SK-N-SH (cell line): ENCODE measurements around the gene MFSD12. TPM values are rescaled to one million over a fixed set of nuclear protein-coding genes. Genes with fewer than 3 reads are reported as not detected.

Experiments used
- CTCF ChIA-PET: fragments of 300-600, 350-600 bp; formaldehyde crosslinking; extraction: SDS; loops from one replicate; lab custom pipeline; 2021; lab: Yijun Ruan, JAX
- POLR2A ChIA-PET: fragments of 350-600 bp; sonication (Branson Sonifier 250); formaldehyde crosslinking; extraction: SDS; loops from one replicate; lab custom pipeline; 2020; ENCODE audit warnings: antibody characterized with exemption, inconsistent platforms; lab: Yijun Ruan, JAX
- DNase-seq: peaks from one replicate; pipeline ENCODE4 v3.0.0; 2012
- H2AFZ ChIP-seq: fragments of 200-600 bp; sonication (generic); 2 replicates; pipeline ENCODE4 v1.8.1; 2016; ENCODE audit warnings: antibody characterized with exemption, mild to moderate bottlenecking, low read depth
- H3F3A ChIP-seq: fragments of 200-600 bp; sonication (generic); replicated peaks from 2 replicates; pipeline ENCODE3; 2016; ENCODE audit warnings: antibody characterized with exemption, mild to moderate bottlenecking; ENCODE audit not compliant: insufficient read depth
- H3K27ac ChIP-seq, 2 experiments: fragments of 200-500 bp in 1 of 2; fragments of 200-600 bp in 1 of 2; sonication (Bioruptor generic) in 1 of 2; sonication (generic), shearing (Covaris generic) in 1 of 2; 2 replicates each; pipeline versions ENCODE4 v1.5.1 to v1.6.1; 2014 to 2016; ENCODE audit warnings: low read depth in 2 of 2, inconsistent platforms in 1 of 2, low read length in 1 of 2, mild to moderate bottlenecking in 1 of 2, mixed read lengths in 1 of 2
- H3K27me3 ChIP-seq: fragments of 200-600 bp; sonication (generic), shearing (Covaris generic); 2 replicates; pipeline ENCODE4 v1.6.1; 2016; ENCODE audit warnings: mixed run types; ENCODE audit not compliant: insufficient read depth
- H3K36me3 ChIP-seq, 2 experiments: fragments of 200-500 bp in 1 of 2; fragments of 200-600 bp in 1 of 2; sonication (Bioruptor generic) in 1 of 2; sonication (generic) in 1 of 2; replicated peaks in 1 of 2; 2 replicates each; pipeline versions ENCODE3 to v1.5.1; 2014 to 2016; ENCODE audit warnings: low read length in 1 of 2, mild to moderate bottlenecking in 1 of 2; ENCODE audit not compliant: insufficient read depth in 2 of 2, control insufficient read depth in 1 of 2
- H3K4me1 ChIP-seq, 2 experiments: fragments of 200-500 bp in 1 of 2; fragments of 200-600 bp in 1 of 2; sonication (Bioruptor generic) in 1 of 2; sonication (generic), shearing (Covaris generic) in 1 of 2; 2 replicates each; pipeline versions ENCODE4 v1.5.1 to v1.6.1; 2014 to 2016; ENCODE audit warnings: low read depth in 1 of 2, low read length in 1 of 2, mixed run types in 1 of 2; ENCODE audit not compliant: insufficient read depth in 2 of 2, control insufficient read depth in 1 of 2
- H3K4me2 ChIP-seq: fragments of 200-600 bp; sonication (generic), shearing (Covaris generic); 2 replicates; pipeline ENCODE4 v1.6.1; 2017; ENCODE audit warnings: mixed run types
- H3K4me3 ChIP-seq, 2 experiments: fragments of 200-500 bp in 1 of 2; fragments of 200-600 bp in 1 of 2; sonication (Bioruptor generic) in 1 of 2; sonication (generic), shearing (Covaris generic) in 1 of 2; 2 replicates each; pipeline versions ENCODE4 v1.5.1 to v1.8.1; 2014 to 2016; ENCODE audit warnings: low read depth in 2 of 2, inconsistent platforms in 1 of 2, low read length in 1 of 2, mild to moderate bottlenecking in 1 of 2, mixed read lengths in 1 of 2, moderate library complexity in 1 of 2
- H3K79me2 ChIP-seq: fragments of 200-600 bp; sonication (generic); 2 replicates; pipeline ENCODE4 v1.8.1; 2017; ENCODE audit warnings: mild to moderate bottlenecking; ENCODE audit not compliant: insufficient read depth
- H3K9ac ChIP-seq: fragments of 200-600 bp; sonication (generic); 2 replicates; pipeline ENCODE4 v1.6.1; 2017; ENCODE audit warnings: mixed run types
- H3K9me2 ChIP-seq: fragments of 200-600 bp; sonication (generic); 2 replicates; pipeline ENCODE4 v1.6.1; 2017; ENCODE audit warnings: mixed run types
- H3K9me3 ChIP-seq: fragments of 200-600 bp; sonication (generic); 2 replicates; pipeline ENCODE4 v1.6.1; 2017; ENCODE audit warnings: mixed run types, mild to moderate bottlenecking, moderate library complexity
- H4K20me1 ChIP-seq: fragments of 200-600 bp; sonication (generic); 2 replicates; pipeline ENCODE4 v1.6.1; 2017; ENCODE audit warnings: mild to moderate bottlenecking, mixed run types; ENCODE audit not compliant: insufficient read depth
- CHD2 ChIP-seq: fragments of 150-350 bp; IDR thresholded peaks from 2 replicates; pipeline ENCODE4 v1.6.1; 2018; ENCODE audit warnings: low read length; ENCODE audit not compliant: partially characterized antibody
- ELF1 ChIP-seq: IDR thresholded peaks from 2 replicates; pipeline ENCODE4 v1.4.0; 2012
- EP300 ChIP-seq, 2 experiments: IDR thresholded peaks; 2 replicates each; pipeline versions ENCODE4 v1.4.0 to v1.6.1; 2012; ENCODE audit warnings: borderline replicate concordance in 1 of 2, low read depth in 1 of 2, low read length in 1 of 2
- GABPA ChIP-seq: IDR thresholded peaks from 2 replicates; pipeline ENCODE4 v1.4.0; 2012; ENCODE audit warnings: low read depth, mild to moderate bottlenecking
- GATA2 ChIP-seq: sonication (generic); formaldehyde crosslinking; IDR thresholded peaks from 2 replicates; pipeline ENCODE4 v1.5.0; 2020; ENCODE audit warnings: mild to moderate bottlenecking, missing genetic modification reagents
- MXI1 ChIP-seq: IDR thresholded peaks from 2 replicates; pipeline ENCODE4 v1.6.1; 2012; ENCODE audit warnings: mild to moderate bottlenecking, low read depth, low read length, improper control_type of control experiment
- NRF1 ChIP-seq: IDR thresholded peaks from 2 replicates; pipeline ENCODE4 v1.6.1; 2012; ENCODE audit warnings: low read depth, mild to moderate bottlenecking, low read length
- RFX5 ChIP-seq: IDR thresholded peaks from 2 replicates; pipeline ENCODE4 v1.6.1; 2012; ENCODE audit warnings: mild to moderate bottlenecking, improper control_type of control experiment, low read length
- TCF12 ChIP-seq: IDR thresholded peaks from 2 replicates; pipeline ENCODE4 v1.4.0; 2012
- YY1 ChIP-seq: IDR thresholded peaks from 2 replicates; pipeline ENCODE4 v1.4.0; 2012; ENCODE audit warnings: low read depth, mild to moderate bottlenecking
- WGBS: methylation state at CpG from one replicate; pipeline ENCODE4 v1.1.6; 2017; ENCODE audit warnings: low lambda C conversion rate; 5-methylcytosine and 5-hydroxymethylcytosine counted together
- polyA plus RNA-seq, 3 experiments: library from polyadenylated mRNA; depleted of rRNA; stranded (reverse); fragments of >200 nt; gene quantifications; 2 replicates each; pipeline ENCODE4 v1.2.3, GENCODE V29; 2012
- TF ChIP-seq, protein P1 (sequence below): IDR thresholded peaks from 2 replicates; pipeline ENCODE4 v1.4.0; 2012; ENCODE audit warnings: low read depth, borderline replicate concordance
- TF ChIP-seq, protein P2 (sequence below): fragments of 150-350 bp; IDR thresholded peaks from 2 replicates; pipeline ENCODE4 v1.6.1; 2017; ENCODE audit warnings: antibody characterized with exemption, low read length, low read depth, borderline replicate concordance
- TF ChIP-seq, protein P3 (sequence below): fragments of 200-600 bp; sonication (generic); IDR thresholded peaks from 2 replicates; pipeline ENCODE4 v1.6.1; 2017; ENCODE audit warnings: antibody characterized with exemption, mild to moderate bottlenecking, moderate library complexity

The MFSD12 gene
- polyA plus RNA-seq, 1 of the 3 experiments (the other 2 are of a cell fraction), result 53.3 TPM

DNA sequence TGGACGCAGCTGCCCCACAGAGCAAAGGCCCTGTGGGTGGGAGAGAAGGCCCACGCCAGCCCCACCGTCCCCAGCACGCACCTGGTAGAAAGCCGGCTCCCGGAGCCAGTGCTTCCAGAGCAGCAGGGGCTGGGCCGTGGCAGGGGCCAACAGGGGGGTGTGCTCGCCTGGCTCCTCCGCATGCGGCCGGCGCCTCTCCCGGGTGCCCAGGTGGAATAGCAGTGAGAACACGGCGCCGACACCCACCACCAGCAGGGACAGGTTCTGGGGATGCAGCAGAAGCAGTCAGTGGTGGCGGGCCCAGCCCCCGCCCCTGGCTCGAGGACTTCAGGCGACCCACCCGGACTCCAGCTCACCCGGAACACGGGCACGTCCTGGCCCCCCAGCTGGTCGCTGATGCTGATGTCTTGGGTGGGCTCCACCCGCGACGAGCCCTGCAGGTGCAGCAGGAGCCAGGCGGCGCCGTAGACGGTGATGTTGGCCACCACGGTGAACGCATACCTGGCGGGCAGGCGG lies 9.6 kb downstream of the MFSD12 start:
- H3F3A ChIP-seq, result peaks cover 7% of the 10 kb centered on the region
- H3K36me3 ChIP-seq, result peaks cover 0 to 30% of the 10 kb centered on the region in 2 experiments
- H3K4me1 ChIP-seq, result no peaks in the 10 kb centered on the region; a peak in 1 of 4 replicates
- peaks cover 19% of the 10 kb centered on the region; the same call in 1 of the 2 replicates for H3K79me2 ChIP-seq
- no peak overlapping the region for H3K9ac ChIP-seq
- H3K4me2 ChIP-seq, result no peak overlapping the region
- H3K9me2 ChIP-seq, result no peaks in the 10 kb centered on the region
- no peak overlapping the region for H3K27ac ChIP-seq
- H2AFZ ChIP-seq, result no peak overlapping the region
- CTCF ChIA-PET, result interaction anchor here (0.9 to 6.0 kb wide), 6 partner anchors 9 to 44 kb away, joined by 3 to 73 read pairs (median 4); partner anchors contain the start of genes MFSD12 and TEKTIP1
- POLR2A ChIA-PET, result no interaction called here
- H3K4me3 ChIP-seq, result no peak overlapping the region
- TF ChIP-seq NRF1 (no peak), MXI1 (no peak), CHD2 (no peak), GABPA (no peak), GATA2 (CRISPR knock-in tag) (no peak)
- TF ChIP-seq, protein P1, sequence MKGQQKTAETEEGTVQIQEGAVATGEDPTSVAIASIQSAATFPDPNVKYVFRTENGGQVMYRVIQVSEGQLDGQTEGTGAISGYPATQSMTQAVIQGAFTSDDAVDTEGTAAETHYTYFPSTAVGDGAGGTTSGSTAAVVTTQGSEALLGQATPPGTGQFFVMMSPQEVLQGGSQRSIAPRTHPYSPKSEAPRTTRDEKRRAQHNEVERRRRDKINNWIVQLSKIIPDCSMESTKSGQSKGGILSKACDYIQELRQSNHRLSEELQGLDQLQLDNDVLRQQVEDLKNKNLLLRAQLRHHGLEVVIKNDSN, result no peak
- DNase-seq, result no peak
- WGBS, result 96% methylated on average over 8 of the region's 36 CpGs
- 0 out of 2 replicates have a peak, but pooled peaks cover 7% of the 10 kb centered on the region for H4K20me1 ChIP-seq
- H3K9me3 ChIP-seq, result no peaks in the 10 kb centered on the region
- H3K27me3 ChIP-seq, result no peaks in the 10 kb centered on the region

DNA sequence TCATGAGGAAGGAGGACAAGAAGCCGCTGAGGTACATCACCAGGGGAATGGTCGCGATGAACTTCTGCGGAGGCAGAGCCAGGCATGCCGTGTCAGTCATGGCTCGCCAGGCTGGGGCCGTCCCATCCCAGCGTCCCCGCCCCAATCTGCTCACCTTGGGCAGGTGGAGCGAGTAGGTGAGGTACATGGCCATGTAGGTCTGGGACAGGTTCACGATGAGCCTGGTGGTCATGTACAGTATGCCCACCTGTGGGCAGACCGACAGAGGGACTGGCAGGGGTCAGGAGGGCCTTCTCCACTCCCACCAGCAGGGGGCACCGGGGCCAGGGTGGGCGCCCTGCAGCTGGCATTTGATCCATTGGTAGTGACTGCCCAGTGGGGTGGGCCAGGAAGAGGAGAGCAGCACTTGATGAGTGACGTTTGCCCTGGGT lies 10.1 kb downstream of the MFSD12 start:
- Histone ChIP-seq H3K27ac (no peak overlapping the region), H3K4me1 (no peaks in the 10 kb centered on the region; a peak in 1 of 4 replicates), H2AFZ (no peak overlapping the region), H3F3A (peaks cover 7% of the 10 kb centered on the region), H3K9me3 (no peaks in the 10 kb centered on the region), H3K9me2 (no peaks in the 10 kb centered on the region), H3K4me2 (no peak overlapping the region), H3K79me2 (peaks cover 16% of the 10 kb centered on the region; the same call in 1 of the 2 replicates), H3K27me3 (no peaks in the 10 kb centered on the region), H3K4me3 (no peak overlapping the region), H3K9ac (no peak overlapping the region), H3K36me3 (peaks cover 0 to 30% of the 10 kb centered on the region in 2 experiments), H4K20me1 (0 out of 2 replicates have a peak, but pooled peaks cover 7% of the 10 kb centered on the region)
- peak; percentile 79 for DNase-seq
- 93% methylated on average over 10 of the region's 15 CpGs for WGBS
- ChIA-PET CTCF (interaction anchor here (0.9 to 6.0 kb wide), 8 partner anchors 8 to 45 kb away, joined by 3 to 73 read pairs (median 10); partner anchors contain the start of genes GIPC3, MFSD12 and TEKTIP1), POLR2A (no interaction called here)
- TF ChIP-seq YY1, result no peak
- no peak for TF ChIP-seq TCF12
- TF ChIP-seq, protein P2, sequence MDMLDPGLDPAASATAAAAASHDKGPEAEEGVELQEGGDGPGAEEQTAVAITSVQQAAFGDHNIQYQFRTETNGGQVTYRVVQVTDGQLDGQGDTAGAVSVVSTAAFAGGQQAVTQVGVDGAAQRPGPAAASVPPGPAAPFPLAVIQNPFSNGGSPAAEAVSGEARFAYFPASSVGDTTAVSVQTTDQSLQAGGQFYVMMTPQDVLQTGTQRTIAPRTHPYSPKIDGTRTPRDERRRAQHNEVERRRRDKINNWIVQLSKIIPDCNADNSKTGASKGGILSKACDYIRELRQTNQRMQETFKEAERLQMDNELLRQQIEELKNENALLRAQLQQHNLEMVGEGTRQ, result no peak
- no peak for TF ChIP-seq EP300 (IDR thresholded peaks at IDR 0.05; ENCODE audit: borderline replicate concordance in 1 of 2, low read depth in 1 of 2, low read length in 1 of 2)
- no peak for TF ChIP-seq RFX5
- TF ChIP-seq, protein P3, sequence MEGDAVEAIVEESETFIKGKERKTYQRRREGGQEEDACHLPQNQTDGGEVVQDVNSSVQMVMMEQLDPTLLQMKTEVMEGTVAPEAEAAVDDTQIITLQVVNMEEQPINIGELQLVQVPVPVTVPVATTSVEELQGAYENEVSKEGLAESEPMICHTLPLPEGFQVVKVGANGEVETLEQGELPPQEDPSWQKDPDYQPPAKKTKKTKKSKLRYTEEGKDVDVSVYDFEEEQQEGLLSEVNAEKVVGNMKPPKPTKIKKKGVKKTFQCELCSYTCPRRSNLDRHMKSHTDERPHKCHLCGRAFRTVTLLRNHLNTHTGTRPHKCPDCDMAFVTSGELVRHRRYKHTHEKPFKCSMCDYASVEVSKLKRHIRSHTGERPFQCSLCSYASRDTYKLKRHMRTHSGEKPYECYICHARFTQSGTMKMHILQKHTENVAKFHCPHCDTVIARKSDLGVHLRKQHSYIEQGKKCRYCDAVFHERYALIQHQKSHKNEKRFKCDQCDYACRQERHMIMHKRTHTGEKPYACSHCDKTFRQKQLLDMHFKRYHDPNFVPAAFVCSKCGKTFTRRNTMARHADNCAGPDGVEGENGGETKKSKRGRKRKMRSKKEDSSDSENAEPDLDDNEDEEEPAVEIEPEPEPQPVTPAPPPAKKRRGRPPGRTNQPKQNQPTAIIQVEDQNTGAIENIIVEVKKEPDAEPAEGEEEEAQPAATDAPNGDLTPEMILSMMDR, result peak; percentile 61
- TF ChIP-seq ELF1, result no peak
